SK-N-SH (cell line): ENCODE measurements around the gene CLEC19A. TPM values are rescaled to one million over a fixed set of nuclear protein-coding genes. Genes with fewer than 3 reads are reported as not detected.

ENCODE experiments used
- CTCF ChIA-PET: fragments of 300-600, 350-600 bp; formaldehyde crosslinking; extraction: SDS; loops from one replicate; lab custom pipeline; 2021; lab: Yijun Ruan, JAX
- POLR2A ChIA-PET: fragments of 350-600 bp; sonication (Branson Sonifier 250); formaldehyde crosslinking; extraction: SDS; loops from one replicate; lab custom pipeline; 2020; ENCODE audit warnings: antibody characterized with exemption, inconsistent platforms; lab: Yijun Ruan, JAX
- DNase-seq: peaks from one replicate; pipeline ENCODE4 v3.0.0; 2012
- H2AFZ ChIP-seq: fragments of 200-600 bp; sonication (generic); 2 replicates; pipeline ENCODE4 v1.8.1; 2016; ENCODE audit warnings: antibody characterized with exemption, mild to moderate bottlenecking, low read depth
- H3F3A ChIP-seq: fragments of 200-600 bp; sonication (generic); replicated peaks from 2 replicates; pipeline ENCODE3; 2016; ENCODE audit warnings: antibody characterized with exemption, mild to moderate bottlenecking; ENCODE audit not compliant: insufficient read depth
- H3K27ac ChIP-seq, 2 experiments: fragments of 200-500 bp in 1 of 2; fragments of 200-600 bp in 1 of 2; sonication (Bioruptor generic) in 1 of 2; sonication (generic), shearing (Covaris generic) in 1 of 2; 2 replicates each; pipeline versions ENCODE4 v1.5.1 to v1.6.1; 2014 to 2016; ENCODE audit warnings: low read depth in 2 of 2, inconsistent platforms in 1 of 2, low read length in 1 of 2, mild to moderate bottlenecking in 1 of 2, mixed read lengths in 1 of 2
- H3K27me3 ChIP-seq: fragments of 200-600 bp; sonication (generic), shearing (Covaris generic); 2 replicates; pipeline ENCODE4 v1.6.1; 2016; ENCODE audit warnings: mixed run types; ENCODE audit not compliant: insufficient read depth
- H3K36me3 ChIP-seq, 2 experiments: fragments of 200-500 bp in 1 of 2; fragments of 200-600 bp in 1 of 2; sonication (Bioruptor generic) in 1 of 2; sonication (generic) in 1 of 2; replicated peaks in 1 of 2; 2 replicates each; pipeline versions ENCODE3 to v1.5.1; 2014 to 2016; ENCODE audit warnings: low read length in 1 of 2, mild to moderate bottlenecking in 1 of 2; ENCODE audit not compliant: insufficient read depth in 2 of 2, control insufficient read depth in 1 of 2
- H3K4me1 ChIP-seq, 2 experiments: fragments of 200-500 bp in 1 of 2; fragments of 200-600 bp in 1 of 2; sonication (Bioruptor generic) in 1 of 2; sonication (generic), shearing (Covaris generic) in 1 of 2; 2 replicates each; pipeline versions ENCODE4 v1.5.1 to v1.6.1; 2014 to 2016; ENCODE audit warnings: low read depth in 1 of 2, low read length in 1 of 2, mixed run types in 1 of 2; ENCODE audit not compliant: insufficient read depth in 2 of 2, control insufficient read depth in 1 of 2
- H3K4me2 ChIP-seq: fragments of 200-600 bp; sonication (generic), shearing (Covaris generic); 2 replicates; pipeline ENCODE4 v1.6.1; 2017; ENCODE audit warnings: mixed run types
- H3K4me3 ChIP-seq, 2 experiments: fragments of 200-500 bp in 1 of 2; fragments of 200-600 bp in 1 of 2; sonication (Bioruptor generic) in 1 of 2; sonication (generic), shearing (Covaris generic) in 1 of 2; 2 replicates each; pipeline versions ENCODE4 v1.5.1 to v1.8.1; 2014 to 2016; ENCODE audit warnings: low read depth in 2 of 2, inconsistent platforms in 1 of 2, low read length in 1 of 2, mild to moderate bottlenecking in 1 of 2, mixed read lengths in 1 of 2, moderate library complexity in 1 of 2
- H3K79me2 ChIP-seq: fragments of 200-600 bp; sonication (generic); 2 replicates; pipeline ENCODE4 v1.8.1; 2017; ENCODE audit warnings: mild to moderate bottlenecking; ENCODE audit not compliant: insufficient read depth
- H3K9ac ChIP-seq: fragments of 200-600 bp; sonication (generic); 2 replicates; pipeline ENCODE4 v1.6.1; 2017; ENCODE audit warnings: mixed run types
- H3K9me2 ChIP-seq: fragments of 200-600 bp; sonication (generic); 2 replicates; pipeline ENCODE4 v1.6.1; 2017; ENCODE audit warnings: mixed run types
- H3K9me3 ChIP-seq: fragments of 200-600 bp; sonication (generic); 2 replicates; pipeline ENCODE4 v1.6.1; 2017; ENCODE audit warnings: mixed run types, mild to moderate bottlenecking, moderate library complexity
- H4K20me1 ChIP-seq: fragments of 200-600 bp; sonication (generic); 2 replicates; pipeline ENCODE4 v1.6.1; 2017; ENCODE audit warnings: mild to moderate bottlenecking, mixed run types; ENCODE audit not compliant: insufficient read depth
- CHD2 ChIP-seq: fragments of 150-350 bp; IDR thresholded peaks from 2 replicates; pipeline ENCODE4 v1.6.1; 2018; ENCODE audit warnings: low read length; ENCODE audit not compliant: partially characterized antibody
- ELF1 ChIP-seq: IDR thresholded peaks from 2 replicates; pipeline ENCODE4 v1.4.0; 2012
- FOXM1 ChIP-seq: IDR thresholded peaks from 2 replicates; pipeline ENCODE4 v1.4.0; 2012; ENCODE audit warnings: low read depth, mild to moderate bottlenecking
- IRF3 ChIP-seq: fragments of 150-350 bp; IDR thresholded peaks from 2 replicates; pipeline ENCODE4 v1.6.1; 2016; ENCODE audit warnings: mild to moderate bottlenecking, low read depth, low read length
- MAX ChIP-seq: IDR thresholded peaks from 2 replicates; pipeline ENCODE4 v1.4.0; 2012; ENCODE audit warnings: low read depth
- MEF2A ChIP-seq: IDR thresholded peaks from 2 replicates; pipeline ENCODE4 v1.4.0; 2012; ENCODE audit warnings: low read depth, borderline replicate concordance
- NFIC ChIP-seq: IDR thresholded peaks from 2 replicates; pipeline ENCODE4 v1.4.0; 2012; ENCODE audit warnings: borderline replicate concordance
- POLR2AphosphoS5 ChIP-seq: IDR thresholded peaks from 2 replicates; pipeline ENCODE4 v1.6.1; 2012; ENCODE audit warnings: low read depth, low read length
- REST ChIP-seq: IDR thresholded peaks from 2 replicates; pipeline ENCODE4 v1.6.1; 2012; ENCODE audit warnings: mild to moderate bottlenecking, low read depth, low read length, moderate library complexity
- USF2 ChIP-seq: fragments of 150-350 bp; IDR thresholded peaks from 2 replicates; pipeline ENCODE4 v1.6.1; 2017; ENCODE audit warnings: antibody characterized with exemption, low read length, low read depth, borderline replicate concordance
- ZBTB33 ChIP-seq: IDR thresholded peaks from 2 replicates; pipeline ENCODE4 v1.4.0; 2012; ENCODE audit warnings: low read depth, borderline replicate concordance
- WGBS: methylation state at CpG from one replicate; pipeline ENCODE4 v1.1.6; 2017; ENCODE audit warnings: low lambda C conversion rate; 5-methylcytosine and 5-hydroxymethylcytosine counted together
- polyA plus RNA-seq, 3 experiments: library from polyadenylated mRNA; depleted of rRNA; stranded (reverse); fragments of >200 nt; gene quantifications; 2 replicates each; pipeline ENCODE4 v1.2.3, GENCODE V29; 2012

Gene CLEC19A
- polyA plus RNA-seq, 1 of the 3 experiments (the other 2 are of a cell fraction) = not detected

GRCh38 chr16:19348125-19348524 lies 62.6 kb downstream of the CLEC19A start:
- TF ChIP-seq IRF3 (no peak), CHD2 (no peak), MAX (no peak), REST (no peak), USF2 (no peak), NFIC (no peak), FOXM1 (no peak), MEF2A (no peak), ELF1 (no peak), ZBTB33 (no peak), POLR2AphosphoS5 (no peak)

More at GRCh38 chr16:19348125-19348524, 62.6 kb downstream of the CLEC19A start:
- CTCF ChIA-PET = interaction anchor here (2.1 kb wide), 1 partner anchor 12 kb away, joined by 6 read pairs; no protein-coding TSS in a partner anchor
- no peaks in the 10 kb centered on the region for H3K9me3 ChIP-seq
- H3F3A ChIP-seq = no peaks in the 10 kb centered on the region
- no peaks in the 10 kb centered on the region for H3K36me3 ChIP-seq
- 44% methylated on average over 6 of the region's 6 CpGs for WGBS
- H2AFZ ChIP-seq = no peak overlapping the region
- H3K9me2 ChIP-seq = no peaks in the 10 kb centered on the region
- DNase-seq = no peak
- H3K27me3 ChIP-seq = no peaks in the 10 kb centered on the region
- peak overlapping the region in 1 of 2 experiments; percentile 96; a peak in 2 of 4 replicates for H3K27ac ChIP-seq
- H4K20me1 ChIP-seq = no peaks in the 10 kb centered on the region
- POLR2A ChIA-PET = no interaction called here
- no peak overlapping the region for H3K4me3 ChIP-seq
- H3K9ac ChIP-seq = no peak overlapping the region
- H3K4me1 ChIP-seq = peaks cover 0 to 18% of the 10 kb centered on the region in 2 experiments; a peak in 1 of 4 replicates
- H3K4me2 ChIP-seq = no peak overlapping the region
- H3K79me2 ChIP-seq = no peaks in the 10 kb centered on the region
